Activated effector memory CD4-positive, alpha-beta T cell treated with anti-CD3 and anti-CD28 coated beads, Interleukin-2, amount 50 U/mL, for 16 hours (primary cell): ENCODE data around the gene TP53RK.

ENCODE experiments used
- DNase-seq: peaks from one replicate; pipeline ENCODE4 v3.0.0-alpha.2; 2020

Gene TP53RK

GRCh38 chr20:46657137-46657536 lies 32.1 kb downstream of the TP53RK start:
- DNase-seq: no peak

GRCh38 chr20:46652699-46653098 lies 36.5 kb downstream of the TP53RK start:
- no peak for DNase-seq

GRCh38 chr20:46651091-46651962 lies 37.9 kb downstream of the TP53RK start, which contains the start of gene SLC13A3:
SLC13A3 (minus strand) TSS chr20:46651459; CDS start chr20:46651421, 38 bp downstream.
- DNase-seq: no peak

- DNase-seq: no peak
Measured at GRCh38 chr20:46650575-46651090, 38.6 kb downstream of the TP53RK start.

- DNase-seq: no peak
Measured at GRCh38 chr20:46649965-46650542, 39.2 kb downstream of the TP53RK start.

GRCh38 chr20:46649650-46649949 lies 39.6 kb downstream of the TP53RK start:
- DNase-seq: no peak

GRCh38 chr20:46648903-46649649 lies 40.2 kb downstream of the TP53RK start:
- DNase-seq: no peak

GRCh38 chr20:46647469-46647868 lies 41.8 kb downstream of the TP53RK start:
- no peak for DNase-seq

GRCh38 chr20:46646659-46647380 lies 42.4 kb downstream of the TP53RK start:
- no peak for DNase-seq

- no peak for DNase-seq
Measured at GRCh38 chr20:46646122-46646521, 43.1 kb downstream of the TP53RK start.

GRCh38 chr20:46644733-46645132 lies 44.5 kb downstream of the TP53RK start:
- DNase-seq: no peak

- no peak for DNase-seq
Measured at GRCh38 chr20:46644160-46644559, 45.1 kb downstream of the TP53RK start.

- no peak for DNase-seq
Measured at GRCh38 chr20:46642969-46643343, 46.3 kb downstream of the TP53RK start.

GRCh38 chr20:46642265-46642968 lies 46.8 kb downstream of the TP53RK start:
- DNase-seq: no peak

- no peak for DNase-seq
Measured at GRCh38 chr20:46641424-46641823, 47.8 kb downstream of the TP53RK start.

GRCh38 chr20:46640536-46641311 lies 48.5 kb downstream of the TP53RK start:
- DNase-seq: no peak

- no peak for DNase-seq
Measured at GRCh38 chr20:46640044-46640443, 49.2 kb downstream of the TP53RK start.

GRCh38 chr20:46639587-46639986 lies 49.7 kb downstream of the TP53RK start:
- DNase-seq: no peak

- no peak for DNase-seq
Measured at GRCh38 chr20:46638898-46639274, 50.4 kb downstream of the TP53RK start.

- no peak for DNase-seq
Measured at GRCh38 chr20:46638134-46638897, 50.9 kb downstream of the TP53RK start.
